Measurements from ENCODE around the gene HPS1.

DNA sequence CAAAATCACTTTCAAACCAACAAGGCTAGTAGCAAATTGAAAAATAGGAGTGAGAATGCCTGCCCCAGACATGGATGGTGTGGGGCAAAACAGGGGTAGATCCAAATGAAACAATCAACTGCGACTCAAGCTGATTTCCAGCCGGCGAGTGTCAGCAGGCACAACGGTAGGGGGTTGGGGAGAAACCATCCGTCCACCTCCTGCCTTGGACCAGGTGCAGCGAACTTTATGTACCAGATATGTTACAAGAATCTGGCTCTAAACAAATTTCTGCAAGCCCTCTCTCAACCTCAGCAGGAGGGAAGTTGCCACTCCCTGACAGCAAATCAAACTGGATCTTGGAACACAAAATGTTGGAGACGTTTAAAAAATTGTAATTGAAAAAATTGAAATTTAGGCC lies 76.9 kb downstream of the HPS1 start:
- no peak for TF ChIP-seq CTCF (IDR thresholded peaks at IDR 0.05)
- TF ChIP-seq POLR2A (IDR thresholded peaks at IDR 0.05): no peak

Measured in heart left ventricle (tissue), 13 donors.